Ovary (tissue), 9 donors: ENCODE measurements around the gene UGT3A2. TPM values are rescaled to one million over a fixed set of nuclear protein-coding genes. Genes with fewer than 3 reads are reported as not detected.

Experiments
- DNase-seq, 5 donors: peaks; one replicate each; pipeline ENCODE4 v3.0.0-alpha.2; 2019 to 2020
- H3K27ac ChIP-seq, 2 donors: fragments of 200-600 bp; one replicate each; pipeline versions ENCODE4 v1.5.1 to v1.8.0; 2019 to 2022
- H3K27me3 ChIP-seq: fragments of 200-600 bp; one replicate; pipeline ENCODE4 v1.8.0; 2022
- H3K36me3 ChIP-seq: fragments of 200-600 bp; sonication (generic); one replicate; pipeline ENCODE4 v1.5.1; 2019
- H3K4me1 ChIP-seq: one replicate; pipeline ENCODE4 v1.8.1; 2013; ENCODE audit warnings: mild to moderate bottlenecking, moderate library complexity; ENCODE audit not compliant: insufficient read depth
- H3K4me3 ChIP-seq: fragments of 200-600 bp; sonication (generic); one replicate; pipeline ENCODE4 v1.5.1; 2017
- H3K9me3 ChIP-seq, 2 donors: fragments of 200-600 bp in 1 of 2; sonication (generic) in 1 of 2; one replicate each; pipeline versions ENCODE4 v1.5.1 to v1.8.1; 2013 to 2019; ENCODE audit warnings: mild to moderate bottlenecking in 1 of 2, moderate library complexity in 1 of 2
- EP300 ChIP-seq: sonication (generic); formaldehyde crosslinking; IDR thresholded peaks from one replicate; pipeline ENCODE4 v1.6.1; 2017; ENCODE audit warnings: antibody characterized with exemption
- POLR2A ChIP-seq: fragments of 450-650 bp; IDR thresholded peaks from one replicate; pipeline ENCODE4 v1.6.1; 2017; ENCODE audit warnings: antibody characterized with exemption, mild to moderate bottlenecking, moderate library complexity
- WGBS, 3 donors: extraction: QIAGEN DNeasy Blood & Tissue Kit in 1 of 3; methylation state at CpG; one replicate each; pipeline versions ENCODE4 v1.1.5 to v1.1.7; 2013 to 2017; 5-methylcytosine and 5-hydroxymethylcytosine counted together
- intact Hi-C, 4 donors: fragments of 100-400 bp; cut with DNase I; formaldehyde crosslinking; loops; one replicate each; pipeline versions ENCODE4 v1.11.0 to v1.15.1; 2022 to 2023
- polyA plus RNA-seq, 2 donors: library from polyadenylated mRNA; stranded (reverse); fragments of 200-250 nt in 1 of 2; fragments of 350-450 nt in 1 of 2; fragmentation: Illumina TruSeq in 1 of 2; extraction: RNeasy Lipid Tissue Mini Kit (QIAGEN cat#74804) in 1 of 2; gene quantifications; one replicate each; pipeline ENCODE4 v1.2.3, GENCODE V29; 2013 to 2014
- total RNA-seq, 7 donors: library from RNA; depleted of rRNA in 2 of 7; stranded (reverse); fragments of >200 nt in 2 of 7; fragmentation: NEBNext Ultra II Directional in 3 of 7; extraction: Animal tissue kit (Norgen Biotek cat#: 25700) in 3 of 7; gene quantifications; one replicate each; pipeline versions ENCODE4 v1.1.0 to v1.2.4, GENCODE V29; 2016 to 2023
- TF ChIP-seq, protein P1 (sequence below), 3 donors: fragments of 450-650 bp in 2 of 3; fragments of 200-600 bp in 1 of 3; IDR thresholded peaks; one replicate each; pipeline versions ENCODE4 v1.5.1 to v1.8.0; 2016 to 2022; ENCODE audit warnings: antibody characterized with exemption in 3 of 3, mild to moderate bottlenecking in 1 of 3
- donor health status: DM: no; HTN: no; CAD: no; lungs with moderate emphysema.
- donor health status: DM: no; HTN: no; CAD: no.
- donor health status: Bipolar disorder and iron deficiency.
- donor health status: DM: yes; HTN: yes; CAD: no.
- donor health status: DM: no; HTN: no; CAD: no.
- donor health status: DM: yes; HTN: yes; CAD: no.

Gene UGT3A2
- total and polyA plus RNA-seq, 9 donors, result 0.23 TPM; not detected in 8

- 69 to 90% (median 82%) methylated on average over 4 of the region's 4 CpGs for WGBS, 3 donors
- Histone ChIP-seq H3K4me1 (no peaks in the 10 kb centered on the region), H3K4me3 (no peak overlapping the region), H3K36me3 (no peaks in the 10 kb centered on the region), H3K9me3 (no peaks in the 10 kb centered on the region), H3K27ac (no peak overlapping the region), H3K27me3 (no peaks in the 10 kb centered on the region)
- intact Hi-C loops, result no loop called here
- TF ChIP-seq EP300, result no peak
- TF ChIP-seq, protein P1, sequence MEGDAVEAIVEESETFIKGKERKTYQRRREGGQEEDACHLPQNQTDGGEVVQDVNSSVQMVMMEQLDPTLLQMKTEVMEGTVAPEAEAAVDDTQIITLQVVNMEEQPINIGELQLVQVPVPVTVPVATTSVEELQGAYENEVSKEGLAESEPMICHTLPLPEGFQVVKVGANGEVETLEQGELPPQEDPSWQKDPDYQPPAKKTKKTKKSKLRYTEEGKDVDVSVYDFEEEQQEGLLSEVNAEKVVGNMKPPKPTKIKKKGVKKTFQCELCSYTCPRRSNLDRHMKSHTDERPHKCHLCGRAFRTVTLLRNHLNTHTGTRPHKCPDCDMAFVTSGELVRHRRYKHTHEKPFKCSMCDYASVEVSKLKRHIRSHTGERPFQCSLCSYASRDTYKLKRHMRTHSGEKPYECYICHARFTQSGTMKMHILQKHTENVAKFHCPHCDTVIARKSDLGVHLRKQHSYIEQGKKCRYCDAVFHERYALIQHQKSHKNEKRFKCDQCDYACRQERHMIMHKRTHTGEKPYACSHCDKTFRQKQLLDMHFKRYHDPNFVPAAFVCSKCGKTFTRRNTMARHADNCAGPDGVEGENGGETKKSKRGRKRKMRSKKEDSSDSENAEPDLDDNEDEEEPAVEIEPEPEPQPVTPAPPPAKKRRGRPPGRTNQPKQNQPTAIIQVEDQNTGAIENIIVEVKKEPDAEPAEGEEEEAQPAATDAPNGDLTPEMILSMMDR (IDR thresholded peaks at IDR 0.05), result no peak
- TF ChIP-seq POLR2A, result no peak
- no peak for DNase-seq
Observed at GRCh38 chr5:36049949-36050348, 16.7 kb downstream of the UGT3A2 start.

DNA sequence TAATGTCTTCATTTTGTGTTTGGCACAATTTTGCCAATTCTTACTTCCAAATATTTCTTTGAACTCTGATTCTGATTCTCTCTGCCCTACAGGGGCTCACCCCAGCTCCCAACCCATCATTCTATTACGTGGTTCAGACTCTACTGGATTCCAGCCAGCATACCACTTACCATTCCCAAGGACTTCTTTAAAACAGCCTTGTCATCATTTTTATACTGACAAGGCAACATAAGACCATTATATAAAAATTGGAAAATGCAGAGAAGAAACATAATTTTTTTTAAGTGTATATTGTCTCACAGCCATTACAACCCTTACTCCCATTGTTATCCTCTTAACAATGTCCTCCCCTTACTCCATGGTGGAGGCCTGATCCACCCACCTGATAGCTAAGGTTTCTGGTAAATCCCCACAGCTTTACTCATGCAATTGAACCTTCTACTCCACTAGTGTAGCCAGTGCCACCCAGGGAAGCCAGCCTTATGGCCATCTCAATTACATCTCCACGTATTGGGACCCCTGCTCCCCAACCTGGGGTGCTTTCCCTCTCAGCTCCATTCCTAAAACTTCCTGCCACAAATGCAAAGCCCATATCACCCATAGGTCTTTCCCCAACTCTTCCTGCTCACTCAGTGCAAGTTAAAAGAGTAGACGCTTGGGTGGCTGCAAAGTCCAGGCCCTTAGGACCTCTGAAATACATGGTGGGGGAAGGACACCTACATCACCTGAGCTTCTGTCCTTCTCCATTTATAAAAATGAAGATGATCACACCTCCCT, 19.1 kb downstream of the UGT3A2 start:
- Histone ChIP-seq H3K27ac (no peak overlapping the region), H3K27me3 (no peaks in the 10 kb centered on the region), H3K9me3 (no peaks in the 10 kb centered on the region), H3K4me1 (no peaks in the 10 kb centered on the region), H3K36me3 (no peaks in the 10 kb centered on the region), H3K4me3 (no peak overlapping the region)
- WGBS, 3 donors, result 68 to 73% (median 68%) methylated on average over 3 of the region's 3 CpGs
- intact Hi-C loops, result no loop called here
- DNase-seq, result no peak
- no peak for TF ChIP-seq POLR2A
- TF ChIP-seq EP300, result no peak
- TF ChIP-seq, protein P1 (IDR thresholded peaks at IDR 0.05), result no peak

DNA sequence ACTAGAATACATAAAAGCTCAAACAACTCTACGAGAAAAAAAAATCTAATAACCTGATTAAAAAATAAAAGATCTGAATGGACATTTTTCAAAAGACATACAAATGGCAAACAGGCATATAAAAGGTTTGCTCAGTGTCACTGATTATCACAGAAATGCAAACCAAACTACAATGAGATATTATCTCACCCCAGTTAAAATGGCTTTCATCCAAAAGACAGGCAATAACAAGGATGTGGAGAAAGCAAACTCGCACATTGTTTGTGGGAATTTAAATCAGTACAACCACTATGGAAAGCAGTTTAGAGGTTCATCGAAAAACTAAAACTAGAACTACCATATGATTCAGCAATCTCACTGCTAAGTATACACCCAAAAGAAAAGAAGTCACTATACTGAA, 20.8 kb downstream of the UGT3A2 start:
- H3K36me3 ChIP-seq, result no peaks in the 10 kb centered on the region
- H3K27me3 ChIP-seq, result no peaks in the 10 kb centered on the region
- TF ChIP-seq POLR2A, result no peak
- TF ChIP-seq, protein P1 (IDR thresholded peaks at IDR 0.05), result no peak
- no peak for TF ChIP-seq EP300
- no peak overlapping the region for H3K4me3 ChIP-seq
- H3K27ac ChIP-seq, result no peak overlapping the region
- no peak for DNase-seq
- no peaks in the 10 kb centered on the region for H3K4me1 ChIP-seq
- no peaks in the 10 kb centered on the region for H3K9me3 ChIP-seq
- WGBS, 3 donors, result 69 to 84% (median 83%) methylated on average over 3 of the region's 3 CpGs
- intact Hi-C loops, result no loop called here

DNA sequence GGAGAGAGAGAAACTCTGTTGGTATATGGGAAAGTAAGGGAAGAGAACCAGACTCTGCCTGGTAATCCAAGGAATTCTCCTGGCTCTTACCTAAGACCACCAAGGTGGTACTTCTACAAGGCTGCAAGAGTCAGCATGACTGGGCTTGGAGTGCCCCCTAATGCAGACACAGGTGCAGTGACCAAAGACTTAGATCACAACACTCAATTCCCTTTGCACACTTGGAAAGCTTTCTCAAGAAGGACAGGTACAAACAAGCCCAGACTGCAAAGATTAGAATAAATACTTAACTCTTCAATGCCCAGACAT, 25.2 kb downstream of the UGT3A2 start:
- H3K27ac ChIP-seq, result no peak overlapping the region
- intact Hi-C loops, result no loop called here
- no peaks in the 10 kb centered on the region for H3K9me3 ChIP-seq
- H3K27me3 ChIP-seq, result no peaks in the 10 kb centered on the region
- DNase-seq, result no peak
- no peaks in the 10 kb centered on the region for H3K36me3 ChIP-seq
- TF ChIP-seq, protein P1 (IDR thresholded peaks at IDR 0.05), result no peak
- no peak for TF ChIP-seq EP300
- no peak overlapping the region for H3K4me3 ChIP-seq
- H3K4me1 ChIP-seq, result no peaks in the 10 kb centered on the region
